AG10803 (cell line): ENCODE measurements around the gene BABAM2.

Source experiments
- DNase-seq: peaks from one replicate; pipeline ENCODE4 v3.0.0; 2010; ENCODE audit warnings: low read depth
- H3K4me3 ChIP-seq: 2 replicates; pipeline ENCODE4 v1.5.1; 2011; ENCODE audit warnings: mild to moderate bottlenecking, low read length, control low read depth
- CTCF ChIP-seq: conservative IDR thresholded peaks from 2 replicates; pipeline ENCODE4 v1.5.1; 2011; ENCODE audit warnings: mild to moderate bottlenecking, low read length, control low read depth, inconsistent platforms

Gene BABAM2

GRCh38 chr2:28036307-28036706, 145.8 kb downstream of the BABAM2 start:
- no peak overlapping the region for H3K4me3 ChIP-seq
- peak; percentile 48 for DNase-seq
- TF ChIP-seq CTCF = no peak

GRCh38 chr2:28038722-28039121, 148.2 kb downstream of the BABAM2 start:
- no peak overlapping the region for H3K4me3 ChIP-seq
- DNase-seq = no peak
- no peak for TF ChIP-seq CTCF

DNA sequence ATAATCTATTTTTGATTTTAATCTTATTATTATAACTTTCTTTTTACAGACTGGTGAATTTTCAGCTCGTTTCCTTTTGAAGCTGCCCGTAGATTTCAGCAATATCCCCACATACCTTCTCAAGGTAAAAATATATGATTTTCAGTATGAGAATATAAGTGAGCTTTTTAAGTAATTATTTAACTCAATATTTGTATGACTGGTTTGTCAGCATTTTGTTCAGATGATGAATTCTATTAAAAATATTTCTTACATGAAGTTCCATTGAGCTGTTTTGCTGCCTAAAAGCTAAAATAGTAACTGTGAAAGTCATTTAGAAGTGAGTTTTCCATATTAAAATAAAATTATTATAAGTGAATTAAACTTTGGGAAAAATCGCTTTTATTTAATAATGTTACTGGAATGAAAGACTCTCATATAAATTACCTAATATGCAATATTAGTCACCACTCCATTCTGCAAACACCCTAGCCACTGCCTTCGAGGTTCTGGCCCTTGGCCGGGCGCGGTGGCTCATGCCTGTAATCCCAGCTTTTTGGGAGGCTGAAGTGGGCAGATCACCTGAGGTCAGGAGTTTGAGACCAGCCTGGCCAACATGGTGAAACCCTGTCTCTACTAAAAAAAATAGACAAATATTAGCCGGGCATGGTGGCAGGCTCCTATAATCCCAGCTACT, 155.3 kb downstream of the BABAM2 start:
- DNase-seq = no peak
- H3K4me3 ChIP-seq = no peak overlapping the region
- no peak for TF ChIP-seq CTCF

DNA sequence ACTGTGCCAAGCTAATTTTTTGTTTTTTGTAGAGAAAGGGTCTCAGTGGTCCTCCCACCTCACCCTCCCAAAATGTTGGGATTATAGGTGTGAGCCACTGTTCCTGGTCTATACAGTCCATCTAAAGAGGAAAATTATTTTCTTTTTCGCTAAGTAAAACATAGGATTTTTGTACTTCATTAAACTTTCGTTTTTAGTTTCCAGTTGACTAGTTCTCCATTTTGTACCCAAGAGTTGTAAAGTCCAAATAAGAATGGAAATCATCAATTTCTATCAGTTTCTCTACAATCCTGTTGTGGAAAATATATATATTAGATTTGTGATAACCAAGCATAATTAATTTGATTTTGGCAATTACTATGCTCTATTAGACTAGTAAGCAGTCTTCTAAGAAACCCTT, 156.4 kb downstream of the BABAM2 start:
- DNase-seq = no peak
- H3K4me3 ChIP-seq = no peak overlapping the region
- no peak for TF ChIP-seq CTCF

DNA sequence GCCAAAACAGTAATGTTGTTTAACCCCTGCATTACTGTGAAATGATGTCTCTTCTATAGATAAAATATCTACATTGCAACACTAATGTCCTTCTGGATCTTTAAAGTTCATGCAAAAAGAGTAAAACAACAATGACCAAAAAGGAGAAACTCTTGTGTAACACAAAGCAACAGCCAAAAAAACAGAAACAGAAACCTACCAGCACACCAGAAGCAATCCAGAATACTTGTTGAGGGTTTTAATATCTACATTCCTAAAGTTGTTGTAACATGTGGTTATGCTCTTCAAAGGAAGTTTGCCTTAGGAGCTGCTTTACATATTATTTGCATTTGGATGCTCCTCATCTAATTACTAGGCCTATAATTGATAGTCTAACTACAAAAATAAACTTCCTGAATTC, 157.2 kb downstream of the BABAM2 start:
- DNase-seq = peak; percentile 86
- no peak for TF ChIP-seq CTCF
- H3K4me3 ChIP-seq = no peak overlapping the region

DNA sequence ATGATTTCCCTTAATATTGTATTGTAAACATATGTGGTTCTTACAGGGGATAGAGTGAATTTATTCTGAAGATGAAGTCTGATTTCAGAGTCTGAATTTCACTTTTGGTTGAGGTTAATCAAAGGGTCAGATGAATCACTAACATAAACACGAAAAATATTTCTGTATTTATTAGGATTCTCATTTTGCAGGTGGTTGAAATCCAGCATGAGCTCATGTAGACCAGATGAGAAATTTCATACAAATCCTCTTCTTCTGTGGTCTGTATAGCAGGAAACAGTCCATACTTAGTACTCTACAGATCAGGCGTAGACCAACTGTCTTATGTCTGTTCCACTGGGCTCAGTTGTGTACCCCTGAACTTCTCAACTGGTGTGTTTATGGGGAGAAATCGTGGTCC, 157.8 kb downstream of the BABAM2 start:
- no peak overlapping the region for H3K4me3 ChIP-seq
- no peak for TF ChIP-seq CTCF
- DNase-seq = no peak

DNA sequence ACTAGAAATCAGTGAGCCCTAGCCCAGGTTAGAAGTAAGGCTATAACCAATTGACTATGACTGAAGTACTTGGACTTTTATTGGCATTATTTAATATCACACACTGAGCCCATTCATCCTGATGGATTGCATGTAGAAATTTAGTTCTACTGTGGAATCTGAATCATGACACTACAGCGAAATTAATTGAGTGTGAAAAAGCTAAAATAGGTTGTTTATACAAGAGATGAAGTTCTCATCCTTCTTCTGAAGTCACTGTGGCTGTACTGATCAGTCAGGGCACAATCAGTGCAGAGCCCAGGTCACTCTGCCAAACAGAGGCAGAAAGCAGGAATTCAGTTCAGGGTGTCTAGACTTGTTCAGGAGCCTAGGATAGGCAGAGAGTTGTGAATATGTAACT, 158.9 kb downstream of the BABAM2 start:
- TF ChIP-seq CTCF = no peak
- no peak overlapping the region for H3K4me3 ChIP-seq
- peak; percentile 48 for DNase-seq
